Subcutaneous adipose tissue (tissue), 4 donors: ENCODE measurements around the gene TNFRSF11A. TPM values are rescaled to one million over a fixed set of nuclear protein-coding genes. Genes with fewer than 3 reads are reported as not detected.

Experiments used
- CTCF ChIP-seq: fragments of 450-650 bp; IDR thresholded peaks from one replicate; pipeline ENCODE4 v1.5.1; 2016; ENCODE audit warnings: low read depth, mild to moderate bottlenecking, control low read depth, antibody characterized with exemption, moderate library complexity
- total RNA-seq, 4 donors: library from RNA; depleted of rRNA; stranded (reverse); fragments of >200 nt; gene quantifications; one replicate each; pipeline ENCODE4 v1.1.0, GENCODE V29; 2016

Gene TNFRSF11A
- total RNA-seq, 4 donors from 2014 or later: 0.94 to 27.7 (median 7.1) TPM

- TF ChIP-seq CTCF: no peak
These were observed 23.8 kb upstream of the TNFRSF11A start for GRCh38 chr18:62301322-62301721.

GRCh38 chr18:62312851-62313250 is 12.3 kb upstream of the TNFRSF11A start:
- TF ChIP-seq CTCF: no peak

- TF ChIP-seq CTCF: no peak
These were observed 6.6 kb upstream of the TNFRSF11A start for GRCh38 chr18:62318228-62319180.

- no peak for TF ChIP-seq CTCF
These were observed 3.9 kb upstream of the TNFRSF11A start for GRCh38 chr18:62321201-62321600.

GRCh38 chr18:62323483-62324180 is 1.5 kb upstream of the TNFRSF11A start:
- TF ChIP-seq CTCF: no peak

- TF ChIP-seq CTCF: no peak
These were observed 805 bp upstream of the TNFRSF11A start for GRCh38 chr18:62324181-62324828.
